ENCODE data around the gene EPS8L1.
"Not testable (repeated sequence)": the region's sequence is repeated elsewhere in the genome, so short reads cannot be mapped to it uniquely, and the experiment has no call there.

Gene EPS8L1

GRCh38 chr19:55075371-55075998, at the start of gene EPS8L1:
Gene EPS8L1 (plus strand): TSS chr19:55075869. CDS start chr19:55076445, 576 bp downstream.
- no peak for DNase-seq (ENCODE audit: low read depth)

GRCh38 chr19:55027140-55027471, 48.6 kb upstream of the EPS8L1 start:
- DNase-seq (ENCODE audit: low read depth), result not testable (repeated sequence)

GRCh38 chr19:55027472-55028337, 48.0 kb upstream of the EPS8L1 start:
- no peak for DNase-seq (ENCODE audit: low read depth)

- no peak for DNase-seq (ENCODE audit: low read depth)
Observed at GRCh38 chr19:55028757-55029156, 46.9 kb upstream of the EPS8L1 start.

- no peak for DNase-seq (ENCODE audit: low read depth)
Observed at GRCh38 chr19:55031178-55031577, 44.5 kb upstream of the EPS8L1 start.

- no peak for DNase-seq (ENCODE audit: low read depth)
Observed at GRCh38 chr19:55032170-55032800, 43.4 kb upstream of the EPS8L1 start.

- not testable (repeated sequence) for DNase-seq (ENCODE audit: low read depth)
Observed at GRCh38 chr19:55032976-55033643, 42.6 kb upstream of the EPS8L1 start.

GRCh38 chr19:55034751-55035150, 40.9 kb upstream of the EPS8L1 start:
- no peak for DNase-seq (ENCODE audit: low read depth)

- DNase-seq (ENCODE audit: low read depth), result no peak
Observed at GRCh38 chr19:55036058-55036457, 39.6 kb upstream of the EPS8L1 start.

- DNase-seq (ENCODE audit: low read depth), result not testable (repeated sequence)
Observed at GRCh38 chr19:55037603-55038002, 38.1 kb upstream of the EPS8L1 start.

GRCh38 chr19:55040654-55041053, 35.0 kb upstream of the EPS8L1 start:
- not testable (repeated sequence) for DNase-seq (ENCODE audit: low read depth)

- no peak for DNase-seq (ENCODE audit: low read depth)
Observed at GRCh38 chr19:55041244-55041626, 34.4 kb upstream of the EPS8L1 start.

- DNase-seq (ENCODE audit: low read depth), result no peak
Observed at GRCh38 chr19:55041627-55042343, 33.9 kb upstream of the EPS8L1 start.

GRCh38 chr19:55042344-55042678, 33.4 kb upstream of the EPS8L1 start:
- DNase-seq (ENCODE audit: low read depth), result no peak

- DNase-seq (ENCODE audit: low read depth), result no peak
Observed at GRCh38 chr19:55042688-55043087, 33.0 kb upstream of the EPS8L1 start.

- DNase-seq (ENCODE audit: low read depth), result no peak
Observed at GRCh38 chr19:55044286-55044685, 31.4 kb upstream of the EPS8L1 start.

GRCh38 chr19:55044771-55045716, 30.6 kb upstream of the EPS8L1 start:
- DNase-seq (ENCODE audit: low read depth), result no peak

GRCh38 chr19:55046975-55047622, 28.6 kb upstream of the EPS8L1 start:
- no peak for DNase-seq (ENCODE audit: low read depth)

GRCh38 chr19:55047951-55048350, 27.7 kb upstream of the EPS8L1 start:
- no peak for DNase-seq (ENCODE audit: low read depth)

GRCh38 chr19:55048446-55048845, 27.2 kb upstream of the EPS8L1 start:
- DNase-seq (ENCODE audit: low read depth), result no peak

All from HS-27A (cell line).